Body of pancreas (tissue), 4 donors: ENCODE results near the gene NXPH1.

Source experiments
- POLR2A ChIP-seq, 3 donors: fragments of 450-650 bp; IDR thresholded peaks; one replicate each; pipeline ENCODE4 v1.6.1; 2016; ENCODE audit warnings: antibody characterized with exemption in 3 of 3, mild to moderate bottlenecking in 2 of 3
- TF ChIP-seq, protein P1 (sequence below), 7 experiments: fragments of 450-650 bp in 4 of 7; fragments of 200-600 bp in 3 of 7; sonication (generic) in 3 of 7; IDR thresholded peaks; one replicate each; pipeline ENCODE4 v1.5.1; 2016 to 2019; ENCODE audit warnings: antibody characterized with exemption in 7 of 7

DNA sequence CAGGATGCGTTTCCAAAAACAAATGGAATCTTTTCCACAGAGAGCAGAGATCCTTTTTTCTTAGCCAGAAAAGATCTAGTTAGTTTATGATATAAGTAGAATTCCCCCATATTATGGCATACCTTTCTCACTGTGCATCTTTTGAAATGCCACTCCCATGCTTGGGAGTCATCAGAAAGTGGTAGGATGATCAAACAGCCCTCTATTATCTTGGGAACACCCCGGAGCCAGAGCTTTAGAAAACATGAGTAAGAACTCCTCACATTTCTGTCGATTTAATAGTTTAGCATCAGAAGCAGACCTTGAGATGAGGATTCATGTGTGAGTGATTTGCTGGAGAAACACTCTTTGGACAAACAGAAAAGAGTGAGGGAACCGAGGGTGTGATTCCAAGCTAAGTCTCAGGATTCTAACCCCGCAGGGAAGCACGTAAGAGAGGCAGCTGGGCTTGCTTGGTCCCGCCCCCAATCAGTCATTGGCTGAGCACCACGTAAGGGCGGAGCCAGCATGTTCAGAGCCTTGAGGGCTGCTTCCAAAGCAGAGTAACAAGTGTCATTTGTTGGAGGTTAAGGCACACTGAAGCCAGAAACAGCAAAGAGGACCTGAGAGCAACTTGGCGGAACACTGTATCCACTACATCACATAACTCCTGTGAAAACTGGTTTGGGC is 43.7 kb upstream of the NXPH1 start:
- TF ChIP-seq, protein P1, sequence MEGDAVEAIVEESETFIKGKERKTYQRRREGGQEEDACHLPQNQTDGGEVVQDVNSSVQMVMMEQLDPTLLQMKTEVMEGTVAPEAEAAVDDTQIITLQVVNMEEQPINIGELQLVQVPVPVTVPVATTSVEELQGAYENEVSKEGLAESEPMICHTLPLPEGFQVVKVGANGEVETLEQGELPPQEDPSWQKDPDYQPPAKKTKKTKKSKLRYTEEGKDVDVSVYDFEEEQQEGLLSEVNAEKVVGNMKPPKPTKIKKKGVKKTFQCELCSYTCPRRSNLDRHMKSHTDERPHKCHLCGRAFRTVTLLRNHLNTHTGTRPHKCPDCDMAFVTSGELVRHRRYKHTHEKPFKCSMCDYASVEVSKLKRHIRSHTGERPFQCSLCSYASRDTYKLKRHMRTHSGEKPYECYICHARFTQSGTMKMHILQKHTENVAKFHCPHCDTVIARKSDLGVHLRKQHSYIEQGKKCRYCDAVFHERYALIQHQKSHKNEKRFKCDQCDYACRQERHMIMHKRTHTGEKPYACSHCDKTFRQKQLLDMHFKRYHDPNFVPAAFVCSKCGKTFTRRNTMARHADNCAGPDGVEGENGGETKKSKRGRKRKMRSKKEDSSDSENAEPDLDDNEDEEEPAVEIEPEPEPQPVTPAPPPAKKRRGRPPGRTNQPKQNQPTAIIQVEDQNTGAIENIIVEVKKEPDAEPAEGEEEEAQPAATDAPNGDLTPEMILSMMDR (IDR thresholded peaks at IDR 0.05): no peak
- TF ChIP-seq POLR2A (IDR thresholded peaks at IDR 0.05): no peak
